Breast epithelium (tissue), 3 donors: ENCODE measurements around the gene SCN9A.

Experiments used
- POLR2A ChIP-seq: fragments of 450-650 bp; IDR thresholded peaks from one replicate; pipeline ENCODE4 v1.6.1; 2016; ENCODE audit warnings: antibody characterized with exemption, mild to moderate bottlenecking, moderate library complexity
- POLR2AphosphoS5 ChIP-seq, 3 donors: sonication (generic); formaldehyde crosslinking; IDR thresholded peaks; one replicate each; pipeline ENCODE4 v1.6.1; 2017; ENCODE audit warnings: antibody characterized with exemption in 3 of 3
- TF ChIP-seq, protein P1 (sequence below), 3 donors: fragments of 450-650 bp; IDR thresholded peaks; one replicate each; pipeline ENCODE4 v1.5.1; 2016 to 2017; ENCODE audit warnings: antibody characterized with exemption in 3 of 3, mild to moderate bottlenecking in 3 of 3, moderate library complexity in 3 of 3

DNA sequence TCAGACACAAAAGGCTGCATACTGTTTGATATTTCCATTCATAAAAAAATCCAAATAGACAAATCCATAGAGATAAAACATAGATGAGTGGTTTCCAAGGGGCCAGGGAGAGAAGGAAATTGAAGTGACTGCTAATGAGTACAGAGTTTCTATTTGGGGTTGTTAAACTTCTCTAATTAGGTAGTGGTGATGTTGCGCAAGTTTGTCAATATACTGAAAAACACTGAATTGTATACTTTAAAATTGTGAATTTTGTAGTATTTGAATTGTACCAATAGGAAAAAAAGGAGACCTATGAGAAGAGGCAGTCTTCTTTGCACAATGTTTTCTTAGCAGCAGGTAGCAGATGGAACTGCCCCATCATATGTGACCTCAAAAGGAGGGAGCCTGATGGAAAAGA lies 71.1 kb downstream of the SCN9A start:
- TF ChIP-seq, protein P1, sequence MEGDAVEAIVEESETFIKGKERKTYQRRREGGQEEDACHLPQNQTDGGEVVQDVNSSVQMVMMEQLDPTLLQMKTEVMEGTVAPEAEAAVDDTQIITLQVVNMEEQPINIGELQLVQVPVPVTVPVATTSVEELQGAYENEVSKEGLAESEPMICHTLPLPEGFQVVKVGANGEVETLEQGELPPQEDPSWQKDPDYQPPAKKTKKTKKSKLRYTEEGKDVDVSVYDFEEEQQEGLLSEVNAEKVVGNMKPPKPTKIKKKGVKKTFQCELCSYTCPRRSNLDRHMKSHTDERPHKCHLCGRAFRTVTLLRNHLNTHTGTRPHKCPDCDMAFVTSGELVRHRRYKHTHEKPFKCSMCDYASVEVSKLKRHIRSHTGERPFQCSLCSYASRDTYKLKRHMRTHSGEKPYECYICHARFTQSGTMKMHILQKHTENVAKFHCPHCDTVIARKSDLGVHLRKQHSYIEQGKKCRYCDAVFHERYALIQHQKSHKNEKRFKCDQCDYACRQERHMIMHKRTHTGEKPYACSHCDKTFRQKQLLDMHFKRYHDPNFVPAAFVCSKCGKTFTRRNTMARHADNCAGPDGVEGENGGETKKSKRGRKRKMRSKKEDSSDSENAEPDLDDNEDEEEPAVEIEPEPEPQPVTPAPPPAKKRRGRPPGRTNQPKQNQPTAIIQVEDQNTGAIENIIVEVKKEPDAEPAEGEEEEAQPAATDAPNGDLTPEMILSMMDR (IDR thresholded peaks at IDR 0.05) = no peak
- TF ChIP-seq POLR2AphosphoS5 (IDR thresholded peaks at IDR 0.05) (no peak), POLR2A (no peak)
